Prostate gland (tissue), 2 donors: Measurements from ENCODE around the gene LIN7B. TPM values are rescaled to one million over a fixed set of nuclear protein-coding genes. Genes with fewer than 3 reads are reported as not detected.
"Not testable (repeated sequence)": the region's sequence is repeated elsewhere in the genome, so short reads cannot be mapped to it uniquely, and the experiment has no call there.

Source experiments
- DNase-seq: peaks from one replicate; pipeline ENCODE4 v3.0.0-alpha.2; 2019; ENCODE audit warnings: low spot score
- H3K27ac ChIP-seq, 2 donors: fragments of 200-600 bp; sonication (generic); 2 replicates each; pipeline ENCODE4 v1.5.1; 2017 to 2019
- H3K27me3 ChIP-seq: fragments of 200-600 bp; sonication (generic); replicated peaks from 2 replicates; pipeline ENCODE4 v1.5.1; 2019; ENCODE audit not compliant: insufficient read depth
- H3K36me3 ChIP-seq, 2 donors: fragments of 200-600 bp; sonication (generic); 1 replicate in 1 of 2; 2 replicates in 1 of 2; pipeline versions ENCODE4 v1.5.1 to v1.8.1; 2017 to 2019
- H3K4me1 ChIP-seq: fragments of 200-600 bp; sonication (generic); replicated peaks from 2 replicates; pipeline ENCODE4 v1.5.1; 2019
- H3K4me3 ChIP-seq, 2 donors: fragments of 200-600 bp; sonication (generic); 2 replicates each; pipeline ENCODE4 v1.5.1; 2017 to 2019
- H3K9me3 ChIP-seq: fragments of 200-600 bp; sonication (generic); 2 replicates; pipeline ENCODE4 v1.5.1; 2017
- POLR2A ChIP-seq: fragments of 450-650 bp; IDR thresholded peaks from one replicate; pipeline ENCODE4 v1.6.1; 2016; ENCODE audit warnings: antibody characterized with exemption, mild to moderate bottlenecking
- POLR2AphosphoS5 ChIP-seq: sonication (generic); formaldehyde crosslinking; IDR thresholded peaks from one replicate; pipeline ENCODE4 v1.6.1; 2017; ENCODE audit warnings: antibody characterized with exemption
- whole genome bisulfite sequencing: methylation state at CpG from one replicate; pipeline ENCODE4 v1.1.5; 2018; 5-methylcytosine and 5-hydroxymethylcytosine counted together
- intact Hi-C: fragments of 100-400 bp; cut with DNase I; formaldehyde crosslinking; loops from one replicate; pipeline ENCODE4 v1.14.2; 2022
- total RNA-seq, 2 donors: library from RNA; depleted of rRNA; stranded (reverse); fragments of >200 nt; gene quantifications; one replicate each; pipeline ENCODE4 v1.1.0, GENCODE V29; 2016
- TF ChIP-seq, protein P1 (sequence below), 4 experiments: fragments of 200-600 bp in 2 of 4; fragments of 450-650 bp in 2 of 4; sonication (generic) in 2 of 4; IDR thresholded peaks; 1 replicate in 3 of 4; 2 replicates in 1 of 4; pipeline ENCODE4 v1.5.1; 2016 to 2019; ENCODE audit warnings: antibody characterized with exemption in 4 of 4, mild to moderate bottlenecking in 2 of 4, moderate library complexity in 2 of 4

The LIN7B gene
- total RNA-seq, 2 donors from 2014 or later: 31.2 to 64.3 TPM

DNA sequence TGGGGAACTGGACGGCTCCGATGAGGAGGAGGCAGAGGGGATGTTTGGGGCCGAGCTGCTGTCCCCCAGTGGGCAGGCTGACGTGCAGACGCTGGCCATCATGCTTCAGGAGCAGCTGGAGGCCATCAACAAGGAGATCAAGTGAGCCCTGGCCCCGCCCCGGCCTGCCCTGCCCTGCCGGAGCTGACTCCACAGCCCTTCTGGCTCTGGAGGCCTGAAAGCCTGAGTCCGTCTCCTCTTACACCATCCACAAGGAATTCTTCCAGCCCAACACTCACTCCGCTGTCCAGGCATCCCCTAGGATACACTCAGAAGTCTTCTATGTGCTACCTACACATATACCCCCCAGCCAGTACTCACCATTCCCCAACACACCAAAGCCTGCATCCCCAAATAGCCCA lies 22.6 kb downstream of the LIN7B start:
- TF ChIP-seq POLR2AphosphoS5: no peak
- no peak for DNase-seq
- Histone ChIP-seq H3K4me3 (no peak overlapping the region), H3K9me3 (no peaks in the 10 kb centered on the region), H3K36me3 (no peaks in the 10 kb centered on the region), H3K27me3 (no peaks in the 10 kb centered on the region), H3K27ac (no peak overlapping the region), H3K4me1 (no peaks in the 10 kb centered on the region)
- 84% methylated on average over 10 of the region's 10 CpGs for WGBS
- intact Hi-C loops: no loop called here

DNA sequence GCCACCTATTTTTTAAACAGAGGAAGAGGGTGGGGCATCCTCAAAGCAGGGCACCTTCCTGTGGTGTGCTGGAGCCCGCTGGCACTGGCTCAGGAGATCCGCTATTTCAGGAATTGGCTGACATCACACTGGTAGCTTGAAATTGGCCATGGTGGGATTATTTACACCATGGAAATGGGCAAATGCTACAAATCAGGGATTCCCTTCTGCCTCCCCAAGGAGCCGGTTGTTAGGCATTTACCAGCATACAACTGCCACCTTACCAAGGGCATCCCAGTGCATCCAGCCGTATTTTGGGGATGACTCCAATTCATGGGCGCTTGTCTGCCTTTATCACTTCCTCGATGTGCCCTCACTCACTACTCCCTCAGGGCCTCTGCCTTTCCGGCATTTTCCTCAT lies 26.8 kb downstream of the LIN7B start:
- intact Hi-C loops: no loop called here
- Histone ChIP-seq H3K27ac (no peak overlapping the region), H3K4me1 (peaks cover under 1% of the 10 kb centered on the region), H3K4me3 (no peak overlapping the region), H3K9me3 (no peaks in the 10 kb centered on the region), H3K36me3 (no peaks in the 10 kb centered on the region), H3K27me3 (no peaks in the 10 kb centered on the region)
- no peak for DNase-seq
- TF ChIP-seq POLR2AphosphoS5 (no peak), POLR2A (no peak)
- TF ChIP-seq, protein P1, sequence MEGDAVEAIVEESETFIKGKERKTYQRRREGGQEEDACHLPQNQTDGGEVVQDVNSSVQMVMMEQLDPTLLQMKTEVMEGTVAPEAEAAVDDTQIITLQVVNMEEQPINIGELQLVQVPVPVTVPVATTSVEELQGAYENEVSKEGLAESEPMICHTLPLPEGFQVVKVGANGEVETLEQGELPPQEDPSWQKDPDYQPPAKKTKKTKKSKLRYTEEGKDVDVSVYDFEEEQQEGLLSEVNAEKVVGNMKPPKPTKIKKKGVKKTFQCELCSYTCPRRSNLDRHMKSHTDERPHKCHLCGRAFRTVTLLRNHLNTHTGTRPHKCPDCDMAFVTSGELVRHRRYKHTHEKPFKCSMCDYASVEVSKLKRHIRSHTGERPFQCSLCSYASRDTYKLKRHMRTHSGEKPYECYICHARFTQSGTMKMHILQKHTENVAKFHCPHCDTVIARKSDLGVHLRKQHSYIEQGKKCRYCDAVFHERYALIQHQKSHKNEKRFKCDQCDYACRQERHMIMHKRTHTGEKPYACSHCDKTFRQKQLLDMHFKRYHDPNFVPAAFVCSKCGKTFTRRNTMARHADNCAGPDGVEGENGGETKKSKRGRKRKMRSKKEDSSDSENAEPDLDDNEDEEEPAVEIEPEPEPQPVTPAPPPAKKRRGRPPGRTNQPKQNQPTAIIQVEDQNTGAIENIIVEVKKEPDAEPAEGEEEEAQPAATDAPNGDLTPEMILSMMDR (IDR thresholded peaks at IDR 0.05): no peak
- 84% methylated on average over 7 of the region's 7 CpGs for WGBS

DNA sequence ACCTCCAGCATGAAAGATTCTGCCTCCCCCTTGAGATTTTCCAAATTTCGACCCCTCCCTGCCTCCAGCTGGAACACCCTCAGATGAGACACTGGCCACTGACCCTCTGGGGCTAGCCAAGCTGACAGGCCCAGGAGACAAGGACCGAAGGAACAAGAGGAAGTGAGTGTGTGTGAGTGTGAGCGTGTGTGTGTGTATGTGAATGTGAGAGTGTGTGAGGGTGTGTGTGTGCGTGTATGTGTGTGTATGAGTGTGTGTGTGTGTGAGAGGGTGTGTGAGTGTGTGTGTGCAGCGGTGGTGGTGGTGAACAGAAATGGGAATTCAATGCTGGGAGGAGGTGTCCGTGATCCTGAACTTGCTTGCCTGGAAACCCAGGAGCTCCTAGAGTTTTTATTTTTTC lies 27.2 kb downstream of the LIN7B start:
- Histone ChIP-seq H3K4me1 (peaks cover 4% of the 10 kb centered on the region), H3K36me3 (no peaks in the 10 kb centered on the region), H3K9me3 (no peaks in the 10 kb centered on the region), H3K27ac (no peak overlapping the region), H3K4me3 (no peak overlapping the region), H3K27me3 (no peaks in the 10 kb centered on the region)
- no peak for DNase-seq
- TF ChIP-seq, protein P1 (IDR thresholded peaks at IDR 0.05): no peak
- no peak for TF ChIP-seq POLR2A
- TF ChIP-seq POLR2AphosphoS5: no peak
- intact Hi-C loops: no loop called here
- 80% methylated on average over 6 of the region's 6 CpGs for WGBS

DNA sequence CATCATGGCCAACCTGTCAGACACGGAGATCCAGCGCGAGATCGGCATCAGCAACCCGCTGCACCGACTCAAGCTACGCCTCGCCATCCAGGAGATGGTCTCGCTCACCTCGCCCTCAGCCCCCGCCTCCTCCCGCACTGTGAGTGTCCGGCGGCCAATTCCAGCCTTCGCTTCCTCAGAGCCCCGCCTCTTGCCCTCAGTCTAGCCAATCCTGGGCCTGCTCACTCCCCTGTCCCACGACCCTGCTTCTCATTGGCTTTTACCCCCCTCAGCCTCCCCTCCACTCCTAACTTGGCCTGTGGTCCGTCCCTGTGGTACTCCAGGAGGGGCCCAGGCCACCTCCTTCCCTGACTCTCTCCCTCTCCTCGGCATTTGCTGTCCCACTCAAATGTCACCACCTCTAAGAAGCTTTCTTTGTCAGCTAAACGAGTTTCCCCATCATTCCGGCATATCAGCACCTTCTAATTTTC lies 28.7 kb downstream of the LIN7B start:
- TF ChIP-seq, protein P1 (IDR thresholded peaks at IDR 0.05): no peak
- TF ChIP-seq POLR2AphosphoS5 (peak; percentile 91), POLR2A (peak; percentile 71)
- 3% methylated on average over 21 of the region's 21 CpGs for WGBS
- intact Hi-C loops: no loop called here

DNA sequence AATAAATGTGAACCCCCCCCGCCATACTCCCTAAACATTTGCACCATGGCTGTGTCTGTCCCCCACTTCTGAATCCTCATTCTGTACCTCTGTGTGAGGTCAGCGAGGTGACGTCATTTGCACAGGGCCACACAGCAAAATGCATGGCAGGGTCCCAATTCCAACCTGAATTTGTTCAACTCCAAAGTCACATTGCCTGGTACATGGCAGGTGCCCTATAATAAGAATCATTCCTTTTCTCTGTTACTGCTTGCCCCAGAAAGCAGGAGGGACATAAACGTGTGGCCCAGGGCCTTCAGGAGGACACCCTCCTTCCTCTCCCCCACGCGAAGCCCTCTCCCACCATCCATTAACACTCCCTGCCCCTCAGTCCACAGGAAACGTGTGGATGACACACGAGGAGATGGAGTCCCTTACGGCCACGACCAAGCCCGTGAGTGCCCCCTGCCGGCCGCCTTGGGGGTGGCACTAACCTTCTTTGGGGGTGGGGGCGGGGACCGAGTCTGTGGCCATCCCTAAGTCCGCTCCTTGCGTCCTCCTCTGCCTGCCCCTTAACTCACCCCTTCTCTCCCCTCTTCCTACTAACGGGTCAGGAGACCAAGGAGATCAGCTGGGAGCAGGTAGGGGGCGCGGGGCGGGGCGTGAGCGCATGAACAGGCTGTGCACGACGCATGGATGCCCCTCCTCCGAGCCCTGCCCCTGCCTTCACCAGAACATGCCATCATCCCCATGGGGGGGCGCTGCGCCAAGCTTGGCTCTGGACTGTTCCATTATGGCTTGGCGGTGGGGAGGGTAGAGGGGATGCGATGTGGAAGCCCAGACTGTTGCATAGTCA lies 31.6 kb downstream of the LIN7B start:
- H3K9me3 ChIP-seq: no peaks in the 10 kb centered on the region
- H3K27ac ChIP-seq: peak overlapping the region in 1 of 2 donors; percentile 33
- TF ChIP-seq POLR2AphosphoS5 (peak; percentile 43), POLR2A (no peak)
- TF ChIP-seq, protein P1 (IDR thresholded peaks at IDR 0.05): peak; percentile 75 to 92 (median 79)
- intact Hi-C loops: loop anchor here (5.0 kb wide), 2 partner anchors 48 to 52 kb away; no protein-coding TSS in a partner anchor
- no peaks in the 10 kb centered on the region for H3K27me3 ChIP-seq
- peak; percentile 67 for DNase-seq
- H3K4me1 ChIP-seq: peaks cover 13% of the 10 kb centered on the region
- WGBS: 8% methylated on average over 30 of the region's 30 CpGs
- no peak overlapping the region for H3K4me3 ChIP-seq
- no peaks in the 10 kb centered on the region for H3K36me3 ChIP-seq

More for the DNA sequence above, 28.7 kb downstream of the LIN7B start:
- Histone ChIP-seq H3K4me3 (peak overlapping the region; percentile 32 to 43), H3K27me3 (no peaks in the 10 kb centered on the region), H3K36me3 (no peaks in the 10 kb centered on the region), H3K27ac (no peak overlapping the region), H3K9me3 (no peaks in the 10 kb centered on the region), H3K4me1 (peaks cover 11% of the 10 kb centered on the region)
- peak; percentile 93 for DNase-seq

DNA sequence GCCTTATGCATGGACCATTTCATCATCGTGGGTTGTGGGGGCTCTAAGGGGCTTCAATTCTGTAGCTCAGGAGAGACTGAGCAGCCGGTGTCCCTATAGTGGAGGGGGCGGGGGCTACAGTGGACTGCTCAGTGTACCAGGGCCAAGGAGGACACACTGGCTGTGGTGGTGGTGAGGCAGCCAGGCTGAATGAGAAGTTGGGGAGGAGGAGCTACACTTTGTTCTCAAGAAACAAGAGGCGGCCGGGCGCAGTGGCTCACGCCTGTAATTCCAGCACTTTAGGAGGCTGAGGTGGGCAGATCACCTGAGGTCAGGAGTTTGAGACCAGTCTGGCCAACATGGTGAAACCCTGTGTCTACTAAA lies 32.2 kb downstream of the LIN7B start:
- not testable (repeated sequence) for H3K27me3 ChIP-seq, H3K4me3 ChIP-seq, H3K36me3 ChIP-seq, DNase-seq, H3K9me3 ChIP-seq
- intact Hi-C loops: loop anchor here (5.0 kb wide), 2 partner anchors 49 to 51 kb away; no protein-coding TSS in a partner anchor
- Histone ChIP-seq H3K4me1 (peaks cover 13% of the 10 kb centered on the region), H3K27ac (peak overlapping the region; percentile 26 to 33)
- WGBS: 28% methylated on average over 7 of the region's 7 CpGs
